Epithelial cell of proximal tubule (primary cell): ENCODE data around the gene DCAF7. TPM values are rescaled to one million over a fixed set of nuclear protein-coding genes. Genes with fewer than 3 reads are reported as not detected.

Experiments
- DNase-seq: peaks from one replicate; pipeline ENCODE4 v3.0.0-alpha.2; 2011; ENCODE audit warnings: low read depth
- H3K4me3 ChIP-seq: 2 replicates; pipeline ENCODE4 v1.5.1; 2011; ENCODE audit warnings: low read depth, mild to moderate bottlenecking, low read length
- total RNA-seq: library from RNA; depleted of rRNA; stranded (reverse); fragments of >200 nt; gene quantifications from 2 replicates; pipeline ENCODE4 v1.2.3, GENCODE V29; 2015
- TF ChIP-seq, protein P1 (sequence below): conservative IDR thresholded peaks from 2 replicates; pipeline ENCODE4 v1.5.1; 2012; ENCODE audit warnings: low read depth, mild to moderate bottlenecking, low read length

DCAF7 gene
- total RNA-seq, 1 donor from 2014 or later: 45.8 TPM

DNA sequence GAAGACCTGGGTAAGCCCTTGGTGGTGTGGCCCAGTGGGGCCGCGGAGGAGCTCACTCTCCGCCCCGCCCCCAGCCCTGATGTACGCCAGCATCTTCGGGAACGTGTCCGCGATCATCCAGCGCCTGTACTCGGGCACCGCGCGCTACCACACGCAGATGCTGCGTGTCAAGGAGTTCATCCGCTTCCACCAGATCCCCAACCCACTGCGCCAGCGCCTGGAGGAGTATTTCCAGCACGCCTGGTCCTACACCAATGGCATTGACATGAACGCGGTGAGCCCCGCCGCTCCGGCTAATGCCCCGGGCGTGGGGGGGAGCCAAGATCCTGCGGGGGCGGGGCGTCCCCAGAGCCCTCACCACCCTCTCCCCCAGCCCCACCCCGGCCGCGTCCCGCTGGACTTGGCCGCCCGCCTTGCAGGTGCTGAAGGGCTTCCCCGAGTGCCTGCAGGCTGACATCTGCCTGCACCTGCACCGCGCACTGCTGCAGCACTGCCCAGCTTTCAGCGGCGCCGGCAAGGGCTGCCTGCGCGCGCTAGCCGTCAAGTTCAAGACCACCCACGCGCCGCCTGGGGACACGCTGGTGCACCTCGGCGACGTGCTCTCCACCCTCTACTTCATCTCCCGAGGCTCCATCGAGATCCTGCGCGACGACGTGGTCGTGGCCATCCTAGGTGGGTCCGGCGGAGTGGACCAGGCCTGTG lies 12.1 kb upstream of the DCAF7 start:
- no peak overlapping the region for H3K4me3 ChIP-seq
- no peak for DNase-seq
- TF ChIP-seq, protein P1, sequence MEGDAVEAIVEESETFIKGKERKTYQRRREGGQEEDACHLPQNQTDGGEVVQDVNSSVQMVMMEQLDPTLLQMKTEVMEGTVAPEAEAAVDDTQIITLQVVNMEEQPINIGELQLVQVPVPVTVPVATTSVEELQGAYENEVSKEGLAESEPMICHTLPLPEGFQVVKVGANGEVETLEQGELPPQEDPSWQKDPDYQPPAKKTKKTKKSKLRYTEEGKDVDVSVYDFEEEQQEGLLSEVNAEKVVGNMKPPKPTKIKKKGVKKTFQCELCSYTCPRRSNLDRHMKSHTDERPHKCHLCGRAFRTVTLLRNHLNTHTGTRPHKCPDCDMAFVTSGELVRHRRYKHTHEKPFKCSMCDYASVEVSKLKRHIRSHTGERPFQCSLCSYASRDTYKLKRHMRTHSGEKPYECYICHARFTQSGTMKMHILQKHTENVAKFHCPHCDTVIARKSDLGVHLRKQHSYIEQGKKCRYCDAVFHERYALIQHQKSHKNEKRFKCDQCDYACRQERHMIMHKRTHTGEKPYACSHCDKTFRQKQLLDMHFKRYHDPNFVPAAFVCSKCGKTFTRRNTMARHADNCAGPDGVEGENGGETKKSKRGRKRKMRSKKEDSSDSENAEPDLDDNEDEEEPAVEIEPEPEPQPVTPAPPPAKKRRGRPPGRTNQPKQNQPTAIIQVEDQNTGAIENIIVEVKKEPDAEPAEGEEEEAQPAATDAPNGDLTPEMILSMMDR: no peak

DNA sequence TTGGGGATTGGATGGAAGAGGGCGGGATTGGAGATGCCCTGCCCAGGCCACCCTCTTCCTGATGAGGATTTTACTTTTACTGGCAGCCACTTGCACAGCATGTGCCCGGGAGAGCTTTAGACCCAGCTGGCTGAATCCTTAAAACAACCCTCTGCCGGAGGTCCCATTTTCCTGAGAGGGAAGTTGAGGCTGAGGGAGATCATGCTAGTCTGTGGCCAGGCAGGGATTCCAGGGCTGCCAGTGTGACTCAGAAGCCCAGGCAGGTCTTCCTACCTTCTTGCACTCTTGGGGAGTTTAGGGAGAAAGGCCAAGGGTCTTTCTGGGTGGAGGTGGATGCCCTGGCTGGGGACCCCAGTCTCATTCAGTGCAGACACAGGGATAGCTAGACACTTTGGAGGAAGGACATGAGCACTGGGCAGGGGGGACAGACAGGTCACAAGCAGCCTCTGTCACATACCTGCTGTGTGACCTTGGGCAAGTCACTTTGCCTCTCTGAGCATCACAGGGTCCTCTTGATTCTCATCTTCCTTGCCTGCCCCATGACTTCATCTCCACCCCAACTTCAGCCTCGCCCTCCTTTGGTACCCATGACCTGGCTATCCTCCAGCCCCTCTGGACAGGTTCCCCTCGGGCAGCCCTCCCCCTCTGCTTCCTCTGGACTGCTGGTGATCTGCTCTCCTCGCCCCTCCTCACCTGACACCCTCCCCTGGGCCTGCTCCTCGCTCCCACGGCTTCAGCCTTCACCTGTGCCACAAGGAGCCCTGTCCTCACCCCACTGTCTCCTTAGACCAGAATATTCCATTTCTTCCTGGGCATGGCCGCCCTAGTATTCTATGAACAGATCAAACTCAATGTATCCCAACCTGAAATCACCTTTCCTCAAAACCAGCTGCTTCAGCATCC lies 11.3 kb upstream of the DCAF7 start:
- no peak overlapping the region for H3K4me3 ChIP-seq
- TF ChIP-seq, protein P1: no peak
- no peak for DNase-seq

DNA sequence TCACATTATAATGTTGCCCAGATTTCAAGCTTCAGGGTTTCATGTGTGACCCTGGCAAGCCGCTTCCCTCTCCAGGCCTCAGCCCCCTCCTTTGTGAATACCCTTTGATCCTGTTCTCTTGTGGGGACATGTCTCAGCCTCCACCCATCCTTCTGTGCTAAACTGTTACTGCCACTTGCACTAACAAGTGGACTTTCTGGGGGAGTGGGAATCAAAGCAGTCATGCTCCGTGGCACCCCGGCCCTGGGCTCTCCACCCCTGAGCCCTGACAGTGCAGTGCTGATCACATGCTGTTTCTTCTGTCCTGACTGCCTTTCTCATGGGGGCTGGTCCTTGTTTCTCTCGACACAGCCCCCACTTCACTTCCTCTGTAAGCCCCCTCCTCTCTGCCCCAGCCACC lies 9.7 kb upstream of the DCAF7 start:
- no peak for DNase-seq
- no peak overlapping the region for H3K4me3 ChIP-seq
- TF ChIP-seq, protein P1: no peak

DNA sequence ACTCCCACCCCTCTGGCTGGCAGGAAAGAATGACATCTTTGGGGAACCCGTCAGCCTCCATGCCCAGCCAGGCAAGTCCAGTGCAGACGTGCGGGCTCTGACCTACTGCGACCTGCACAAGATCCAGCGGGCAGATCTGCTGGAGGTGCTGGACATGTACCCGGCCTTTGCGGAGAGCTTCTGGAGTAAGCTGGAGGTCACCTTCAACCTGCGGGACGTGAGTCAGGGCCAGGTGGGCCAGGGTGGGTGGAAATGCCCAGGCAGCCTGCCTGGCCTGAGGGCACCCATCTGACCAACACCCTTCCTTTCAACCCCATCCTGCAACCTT lies 8.1 kb upstream of the DCAF7 start:
- H3K4me3 ChIP-seq: no peak overlapping the region
- no peak for DNase-seq
- TF ChIP-seq, protein P1: no peak

DNA sequence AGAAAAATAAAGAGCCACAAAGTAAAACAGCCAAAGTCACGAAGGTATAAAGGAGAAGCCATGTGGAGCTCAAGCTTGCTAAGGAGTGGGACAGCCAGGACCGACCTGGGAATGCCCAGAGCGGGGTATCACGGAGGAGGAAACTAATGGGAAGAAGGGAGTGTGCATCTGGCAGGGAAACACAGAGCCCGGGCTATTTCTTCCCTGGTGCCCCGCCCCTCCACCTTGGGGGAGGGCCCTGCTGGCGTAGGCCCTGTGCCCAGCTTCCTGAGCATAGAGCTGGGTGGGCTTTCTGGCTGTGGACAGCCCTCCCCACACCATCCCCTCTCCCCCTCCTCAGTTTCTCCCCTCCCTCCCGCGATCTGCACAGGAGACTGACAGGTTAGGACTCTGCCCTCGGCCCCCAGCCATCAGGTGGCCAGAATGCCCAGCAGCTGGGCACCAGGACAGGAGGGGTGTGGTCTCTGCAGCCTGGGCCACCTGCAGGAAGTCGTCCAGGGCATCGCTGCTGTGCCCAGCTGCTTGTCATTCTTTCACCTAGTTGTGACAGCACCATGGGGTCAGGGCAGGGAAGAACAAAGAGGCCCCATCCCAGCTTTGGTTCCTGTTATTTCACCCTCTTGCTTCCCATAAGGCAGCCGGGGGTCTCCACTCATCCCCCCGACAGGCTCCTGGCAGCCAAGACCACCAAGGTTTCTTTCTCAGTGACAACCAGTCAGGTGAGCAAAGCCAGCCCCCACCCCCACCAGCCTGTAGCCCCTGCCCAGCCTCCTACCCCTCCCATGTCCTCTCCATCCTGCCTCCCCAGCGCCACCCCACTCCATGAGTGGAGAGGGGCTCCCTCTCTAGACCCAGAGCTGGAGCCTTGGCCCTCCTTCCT lies 7.1 kb upstream of the DCAF7 start:
- no peak overlapping the region for H3K4me3 ChIP-seq
- TF ChIP-seq, protein P1: no peak
- no peak for DNase-seq

DNA sequence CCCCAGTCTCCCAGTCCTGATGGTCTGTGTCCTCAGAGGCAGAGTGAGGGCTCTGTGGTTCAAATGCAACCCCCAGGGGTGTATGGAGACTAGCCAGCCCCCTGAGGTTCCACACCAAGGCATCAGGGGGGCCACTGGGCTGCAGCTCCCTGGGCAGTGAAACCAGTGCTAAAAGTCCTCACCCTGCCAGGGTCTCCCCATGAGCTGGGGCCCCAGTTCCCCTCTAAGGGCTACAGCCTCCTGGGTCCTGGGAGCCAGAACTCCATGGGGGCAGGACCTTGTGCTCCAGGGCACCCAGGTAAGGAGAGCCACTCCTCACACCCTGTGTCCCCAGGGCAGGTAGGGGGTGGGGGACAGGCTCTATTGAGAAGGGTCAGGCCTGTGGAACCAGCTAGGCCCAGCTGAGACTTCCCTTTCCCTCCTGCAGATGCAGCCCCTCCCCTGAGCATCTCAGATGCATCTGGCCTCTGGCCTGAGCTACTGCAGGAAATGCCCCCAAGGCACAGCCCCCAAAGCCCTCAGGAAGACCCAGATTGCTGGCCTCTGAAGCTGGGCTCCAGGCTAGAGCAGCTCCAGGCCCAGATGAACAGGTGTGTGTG lies 6.4 kb upstream of the DCAF7 start:
- no peak for DNase-seq
- no peak overlapping the region for H3K4me3 ChIP-seq
- TF ChIP-seq, protein P1: no peak
